Stimulated activated CD8-positive, alpha-beta memory T cell treated with anti-CD3 and anti-CD28 coated beads, Interleukin-15, amount 100 ng/mL, for 48 hours (primary cell): ENCODE data around the gene TMTC4.
A peak's percentile ranks its signal among the peaks of the same experiment; 100 is the strongest.
"Not testable (repeated sequence)": the region's sequence is repeated elsewhere in the genome, so short reads cannot be mapped to it uniquely, and the experiment has no call there.

ENCODE experiments used
- DNase-seq, 2 donors: peaks; one replicate each; pipeline ENCODE4 v3.0.0-alpha.2; 2020; ENCODE audit warnings: low read depth in 2 of 2

TMTC4 gene, protein sequence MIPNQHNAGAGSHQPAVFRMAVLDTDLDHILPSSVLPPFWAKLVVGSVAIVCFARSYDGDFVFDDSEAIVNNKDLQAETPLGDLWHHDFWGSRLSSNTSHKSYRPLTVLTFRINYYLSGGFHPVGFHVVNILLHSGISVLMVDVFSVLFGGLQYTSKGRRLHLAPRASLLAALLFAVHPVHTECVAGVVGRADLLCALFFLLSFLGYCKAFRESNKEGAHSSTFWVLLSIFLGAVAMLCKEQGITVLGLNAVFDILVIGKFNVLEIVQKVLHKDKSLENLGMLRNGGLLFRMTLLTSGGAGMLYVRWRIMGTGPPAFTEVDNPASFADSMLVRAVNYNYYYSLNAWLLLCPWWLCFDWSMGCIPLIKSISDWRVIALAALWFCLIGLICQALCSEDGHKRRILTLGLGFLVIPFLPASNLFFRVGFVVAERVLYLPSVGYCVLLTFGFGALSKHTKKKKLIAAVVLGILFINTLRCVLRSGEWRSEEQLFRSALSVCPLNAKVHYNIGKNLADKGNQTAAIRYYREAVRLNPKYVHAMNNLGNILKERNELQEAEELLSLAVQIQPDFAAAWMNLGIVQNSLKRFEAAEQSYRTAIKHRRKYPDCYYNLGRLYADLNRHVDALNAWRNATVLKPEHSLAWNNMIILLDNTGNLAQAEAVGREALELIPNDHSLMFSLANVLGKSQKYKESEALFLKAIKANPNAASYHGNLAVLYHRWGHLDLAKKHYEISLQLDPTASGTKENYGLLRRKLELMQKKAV

GRCh38 chr13:100674572-100674871 is at the start of gene TMTC4:
TMTC4 (minus strand) TSS chr13:100674795; CDS start chr13:100670362, 4,433 bp downstream.
- DNase-seq = no peak

DNA sequence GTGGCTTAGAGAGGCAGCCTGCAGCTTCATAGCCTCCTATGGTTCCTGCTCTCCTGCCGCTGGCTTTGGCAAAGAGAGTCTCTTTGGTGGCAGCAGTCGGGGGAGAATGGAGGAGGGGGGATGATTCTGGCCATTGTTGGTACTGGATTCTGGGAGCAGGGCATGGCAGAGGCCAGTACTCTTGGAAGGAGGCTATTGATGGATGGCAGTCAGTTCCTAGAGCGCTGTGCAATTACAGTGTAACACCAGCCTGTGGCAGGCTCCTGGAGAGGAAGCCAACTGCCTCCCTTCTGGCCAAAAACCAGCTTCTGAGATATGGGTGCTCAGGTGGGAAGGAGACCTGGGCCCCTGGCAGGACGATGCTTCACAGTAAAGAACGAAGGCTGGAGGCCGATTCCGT is 47.9 kb upstream of the TMTC4 start:
- no peak for DNase-seq

DNA sequence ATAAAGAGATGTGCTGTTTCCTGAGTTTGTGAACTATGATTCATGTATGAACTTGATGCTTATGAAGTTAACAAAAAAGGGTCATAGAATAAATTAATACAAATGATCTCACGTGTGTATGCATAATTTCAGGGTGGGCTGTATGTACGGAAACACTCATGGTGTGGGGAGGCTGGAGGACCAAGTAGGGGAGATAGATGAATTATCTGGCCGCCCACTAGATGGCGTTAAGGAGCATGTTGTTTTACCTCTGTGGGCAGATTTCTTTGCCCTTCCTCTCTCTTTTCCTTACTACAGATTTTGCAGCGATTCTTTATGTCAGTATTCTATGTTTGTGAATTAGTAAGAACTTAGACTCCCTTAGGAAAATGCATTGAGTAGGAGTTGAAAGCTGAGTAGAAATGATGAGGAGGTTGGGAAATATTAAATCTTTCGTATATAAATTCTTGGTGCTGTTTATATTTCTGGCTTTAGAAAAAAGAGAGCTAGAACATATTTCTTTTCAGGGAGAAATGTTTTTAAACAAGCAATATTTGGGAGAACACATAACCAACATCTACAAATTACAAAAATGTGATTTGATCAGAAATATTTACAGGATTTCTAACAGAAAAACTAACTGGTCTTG is 47.4 kb upstream of the TMTC4 start:
- peak; percentile 16 to 23 for DNase-seq

DNA sequence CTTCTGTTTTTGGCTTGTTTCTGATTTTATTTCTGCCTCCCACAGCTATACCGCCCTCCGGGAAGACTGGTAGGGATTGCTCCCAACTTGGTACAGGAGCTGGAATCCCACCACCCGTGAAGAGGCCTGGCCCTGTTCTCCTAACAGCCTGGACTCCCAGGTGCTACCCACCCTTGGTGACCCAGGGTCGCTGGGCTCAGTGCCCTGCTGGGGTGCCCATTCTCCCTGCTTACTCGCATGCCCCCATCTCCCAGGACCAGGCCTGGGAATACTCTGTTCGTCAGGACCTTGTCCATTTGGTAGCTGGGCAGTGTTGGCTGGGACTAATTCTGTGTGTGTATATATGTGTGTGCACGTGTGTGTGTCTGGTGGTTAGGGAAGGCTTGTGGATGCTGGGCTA is 41.0 kb upstream of the TMTC4 start:
- no peak for DNase-seq

GRCh38 chr13:100714478-100714877 is 39.9 kb upstream of the TMTC4 start:
- no peak for DNase-seq

DNA sequence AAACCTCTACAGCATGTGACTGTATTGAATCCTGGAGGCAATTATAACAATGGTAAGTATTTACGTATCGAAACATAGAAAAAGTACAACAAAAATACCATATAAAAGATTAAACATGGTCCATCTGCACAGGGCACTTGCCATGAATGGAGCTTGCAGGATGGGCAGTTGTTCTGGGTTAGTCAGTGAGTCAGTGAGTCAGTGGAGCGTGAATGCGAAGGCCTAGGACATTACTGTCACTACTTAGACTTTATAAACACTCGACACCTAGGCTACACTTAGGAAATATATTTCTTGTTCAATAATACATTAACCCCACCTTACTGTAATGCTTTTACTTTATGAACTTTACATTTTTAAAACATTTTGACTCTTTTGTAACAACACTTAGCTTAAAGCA is 35.6 kb upstream of the TMTC4 start:
- DNase-seq = no peak

GRCh38 chr13:100707818-100708740 is 33.5 kb upstream of the TMTC4 start:
- DNase-seq = peak in 1 of 2 donors; percentile 36

GRCh38 chr13:100698331-100698730 is 23.7 kb upstream of the TMTC4 start:
- not testable (repeated sequence) for DNase-seq

DNA sequence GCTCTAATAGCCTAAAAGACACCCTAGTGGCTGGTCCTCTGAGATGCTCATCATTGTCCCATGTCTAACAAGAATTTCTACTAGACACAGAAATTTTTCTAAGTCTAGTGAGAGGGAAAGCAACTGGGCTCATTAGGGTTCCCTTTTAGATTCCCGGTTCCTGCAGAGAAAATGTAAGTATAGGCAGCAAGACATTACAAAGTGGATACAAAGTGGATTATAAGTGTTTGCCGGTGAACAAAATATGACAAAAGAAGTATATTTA is 20.8 kb upstream of the TMTC4 start:
- no peak for DNase-seq

GRCh38 chr13:100694722-100695508 is 20.3 kb upstream of the TMTC4 start:
- DNase-seq = no peak

- no peak for DNase-seq
Observed at GRCh38 chr13:100689191-100689590, 14.6 kb upstream of the TMTC4 start.

- DNase-seq = no peak
Observed at GRCh38 chr13:100680131-100680530, 5.5 kb upstream of the TMTC4 start.

DNA sequence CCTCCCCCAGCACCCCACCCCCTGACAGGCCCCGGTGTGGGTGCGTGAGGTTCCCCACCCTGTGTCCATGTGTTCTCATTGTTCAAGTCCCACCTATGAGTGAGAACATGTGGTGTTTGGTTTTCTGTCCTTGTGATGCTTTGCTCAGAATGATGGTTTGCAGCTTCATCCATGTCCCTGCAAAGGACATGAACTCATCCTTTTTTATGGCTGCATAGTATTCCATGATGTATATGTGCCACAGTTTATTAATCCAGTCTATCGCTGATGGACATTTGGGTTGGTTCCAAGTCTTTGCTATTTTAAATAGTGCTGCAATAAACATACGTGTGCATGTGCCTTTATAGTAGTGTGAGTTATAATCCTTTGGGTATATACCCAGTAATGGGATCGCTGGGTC is 2.5 kb upstream of the TMTC4 start:
- DNase-seq = not testable (repeated sequence)

GRCh38 chr13:100675661-100676129 is 1.1 kb upstream of the TMTC4 start:
- DNase-seq = no peak

GRCh38 chr13:100674872-100675660 is 471 bp upstream of the TMTC4 start:
- DNase-seq = peak; percentile 100

- no peak for DNase-seq
Observed at GRCh38 chr13:100673713-100674571, 653 bp downstream of the TMTC4 start.

DNA sequence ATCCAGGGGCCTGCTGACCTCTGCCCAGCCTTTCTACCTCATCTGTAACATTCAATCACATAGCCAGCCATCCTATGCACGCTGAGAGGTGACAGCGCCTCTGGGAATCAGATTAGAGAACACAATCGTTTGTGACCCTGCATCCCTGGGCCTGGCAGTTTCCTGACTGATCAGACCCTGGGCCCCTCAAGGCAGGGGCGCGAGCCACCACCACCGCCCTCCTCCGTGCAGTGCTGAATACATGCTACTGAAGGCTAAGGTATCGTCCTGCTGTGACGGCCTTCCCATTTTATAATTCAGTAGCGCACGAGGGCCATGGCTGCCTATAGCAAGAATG is 1.3 kb downstream of the TMTC4 start:
- no peak for DNase-seq

GRCh38 chr13:100671389-100672182 is 3.0 kb downstream of the TMTC4 start:
- DNase-seq = no peak

GRCh38 chr13:100668408-100668807 is 6.2 kb downstream of the TMTC4 start:
- no peak for DNase-seq
